Measurements from ENCODE around the gene CRY2.
A peak's percentile ranks its signal among the peaks of the same experiment; 100 is the strongest.
"Not testable (repeated sequence)": the region's sequence is repeated elsewhere in the genome, so short reads cannot be mapped to it uniquely, and the experiment has no call there.

CRY2 gene

GRCh38 chr11:45880772-45881570, 33.7 kb downstream of the CRY2 start:
- DNase-seq, result no peak

- DNase-seq, result no peak
These were observed 34.6 kb downstream of the CRY2 start for GRCh38 chr11:45881708-45882368.

- no peak for DNase-seq
These were observed 37.4 kb downstream of the CRY2 start for GRCh38 chr11:45884596-45885185.

GRCh38 chr11:45885274-45885920, 38.1 kb downstream of the CRY2 start, which contains the start of gene MAPK8IP1:
Gene MAPK8IP1, plus strand, starts transcription at chr11:45885651. Its CDS starts 170 bp downstream, at chr11:45885821.
- no peak for DNase-seq

GRCh38 chr11:45885921-45886721, 38.8 kb downstream of the CRY2 start:
- DNase-seq, result no peak

- DNase-seq, result no peak
These were observed 39.7 kb downstream of the CRY2 start for GRCh38 chr11:45886816-45887520.

GRCh38 chr11:45887587-45887986, 40.3 kb downstream of the CRY2 start:
- DNase-seq, result no peak

GRCh38 chr11:45889555-45889954, 42.3 kb downstream of the CRY2 start:
- DNase-seq, result no peak

GRCh38 chr11:45889966-45890365, 42.7 kb downstream of the CRY2 start:
- DNase-seq, result no peak

- no peak for DNase-seq
These were observed 43.7 kb downstream of the CRY2 start for GRCh38 chr11:45890886-45891550.

GRCh38 chr11:45892856-45893255, 45.6 kb downstream of the CRY2 start:
- no peak for DNase-seq

- no peak for DNase-seq
These were observed 47.4 kb downstream of the CRY2 start for GRCh38 chr11:45894555-45895247.

- DNase-seq, result no peak
These were observed 48.4 kb downstream of the CRY2 start for GRCh38 chr11:45895553-45896259.

GRCh38 chr11:45896422-45896984, 49.2 kb downstream of the CRY2 start:
- DNase-seq, result peak; percentile 13

GRCh38 chr11:45897556-45897955, 50.3 kb downstream of the CRY2 start:
- DNase-seq, result no peak

GRCh38 chr11:45899086-45899447, 51.8 kb downstream of the CRY2 start:
- DNase-seq, result no peak

- peak; percentile 55 for DNase-seq
These were observed 52.3 kb downstream of the CRY2 start for GRCh38 chr11:45899448-45900174.

- DNase-seq, result not testable (repeated sequence)
These were observed 53.0 kb downstream of the CRY2 start for GRCh38 chr11:45900175-45900800.
